SK-N-MC (cell line): ENCODE data around the gene TLR10.
"Not testable (repeated sequence)": the region's sequence is repeated elsewhere in the genome, so short reads cannot be mapped to it uniquely, and the experiment has no call there.

Experiments used
- DNase-seq: peaks from one replicate; pipeline ENCODE4 v3.0.0-alpha.2; 2011; ENCODE audit warnings: low read depth, low spot score
- H3K27ac ChIP-seq: fragments of 200-600 bp; sonication (generic); 2 replicates; pipeline ENCODE4 v1.5.1; 2016; ENCODE audit warnings: mixed run types
- H3K36me3 ChIP-seq: fragments of 200-600 bp; sonication (generic); 2 replicates; pipeline ENCODE4 v1.6.1; 2017; ENCODE audit warnings: antibody characterized with exemption, low read length, mixed read lengths; ENCODE audit not compliant: insufficient read depth
- H3K4me3 ChIP-seq: fragments of 200-600 bp; sonication (generic); 2 replicates; pipeline ENCODE4 v1.5.1; 2016
- H3K9ac ChIP-seq: fragments of 200-600 bp; sonication (generic); 2 replicates; pipeline ENCODE4 v1.8.0; 2017; ENCODE audit warnings: mixed run types, mixed read lengths; ENCODE audit not compliant: insufficient read length
- H3K9me3 ChIP-seq: fragments of 200-600 bp; sonication (generic); 2 replicates; pipeline ENCODE4 v1.6.1; 2017; ENCODE audit warnings: low read depth, mild to moderate bottlenecking, antibody characterized with exemption, low read length, moderate library complexity, mixed read lengths
- EZH2 ChIP-seq: fragments of 200-600 bp; sonication (generic); IDR thresholded peaks from one replicate; pipeline ENCODE4 v1.6.1; 2017; ENCODE audit warnings: antibody characterized with exemption
- FOXP2 ChIP-seq: optimal IDR thresholded peaks from 2 replicates; pipeline ENCODE3; 2011; ENCODE audit warnings: mild to moderate bottlenecking, moderate library complexity; ENCODE audit not compliant: insufficient read depth; ENCODE audit errors: extremely low read length, control extremely low read depth
- POLR2AphosphoS5 ChIP-seq: IDR thresholded peaks from 2 replicates; pipeline ENCODE4 v1.6.1; 2012; ENCODE audit warnings: mild to moderate bottlenecking, low read depth, low read length, borderline replicate concordance

TLR10 gene

DNA sequence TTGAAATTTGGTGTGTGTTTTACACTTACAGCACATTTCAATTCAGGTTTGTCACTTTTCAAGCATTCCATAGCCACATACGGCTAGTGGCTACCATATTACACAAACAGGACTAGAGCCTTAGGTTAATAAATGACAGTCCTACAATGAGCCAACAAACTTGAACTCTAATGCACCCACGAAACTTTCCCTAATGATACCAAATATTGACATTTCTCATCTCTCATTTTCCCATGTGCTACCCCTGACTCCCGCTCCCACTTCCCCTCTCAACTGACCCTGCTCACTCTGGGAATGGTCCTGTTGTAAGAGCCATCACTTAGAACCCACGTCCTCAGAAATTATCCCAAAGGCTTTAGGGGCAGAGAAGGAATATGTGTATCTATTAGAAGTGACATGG lies 4.9 kb upstream of the TLR10 start:
- no peak for DNase-seq
- TF ChIP-seq FOXP2 = no peak
- no peak for TF ChIP-seq POLR2AphosphoS5
- TF ChIP-seq EZH2 = no peak
- H3K27ac ChIP-seq = no peak overlapping the region

DNA sequence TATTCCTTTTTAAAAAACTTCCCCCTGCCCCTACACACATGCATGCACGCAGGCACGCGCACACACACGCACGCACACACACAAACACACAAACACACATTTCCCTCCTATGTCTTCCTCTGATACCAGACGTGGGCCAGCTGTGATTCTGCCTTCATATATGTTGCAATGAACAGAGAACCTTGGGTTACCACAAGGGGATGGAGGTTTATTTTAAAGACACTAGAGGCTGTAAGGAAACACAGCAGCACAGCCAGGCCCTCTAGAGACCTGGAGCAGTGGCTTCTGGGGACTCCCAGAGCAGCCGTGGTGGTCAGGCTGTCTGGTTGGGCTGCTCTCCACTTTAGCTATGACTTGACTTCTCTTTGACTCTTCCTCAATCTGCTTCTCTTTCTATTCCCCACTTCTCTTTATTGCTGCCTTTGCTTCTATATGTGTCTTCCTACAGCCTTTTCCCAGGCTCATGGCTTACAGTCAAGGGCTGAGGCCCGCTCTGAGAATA lies 3.2 kb upstream of the TLR10 start:
- no peak overlapping the region for H3K27ac ChIP-seq
- H3K36me3 ChIP-seq = no peaks in the 10 kb centered on the region
- TF ChIP-seq EZH2 = no peak
- no peak for TF ChIP-seq POLR2AphosphoS5
- no peak for TF ChIP-seq FOXP2
- H3K9me3 ChIP-seq = no peaks in the 10 kb centered on the region
- no peak overlapping the region for H3K4me3 ChIP-seq
- H3K9ac ChIP-seq = no peak overlapping the region
- no peak for DNase-seq

More for the DNA sequence above, 4.9 kb upstream of the TLR10 start:
- Histone ChIP-seq H3K9ac (no peak overlapping the region), H3K4me3 (no peak overlapping the region), H3K9me3 (no peaks in the 10 kb centered on the region), H3K36me3 (no peaks in the 10 kb centered on the region)

- no peak overlapping the region for H3K9ac ChIP-seq
- H3K4me3 ChIP-seq = no peak overlapping the region
- no peak for DNase-seq
- H3K36me3 ChIP-seq = no peaks in the 10 kb centered on the region
- H3K27ac ChIP-seq = no peak overlapping the region
- no peaks in the 10 kb centered on the region for H3K9me3 ChIP-seq
- TF ChIP-seq FOXP2 = no peak
- no peak for TF ChIP-seq EZH2
- no peak for TF ChIP-seq POLR2AphosphoS5
Measured at GRCh38 chr4:38785041-38785790, 2.4 kb upstream of the TLR10 start.

DNA sequence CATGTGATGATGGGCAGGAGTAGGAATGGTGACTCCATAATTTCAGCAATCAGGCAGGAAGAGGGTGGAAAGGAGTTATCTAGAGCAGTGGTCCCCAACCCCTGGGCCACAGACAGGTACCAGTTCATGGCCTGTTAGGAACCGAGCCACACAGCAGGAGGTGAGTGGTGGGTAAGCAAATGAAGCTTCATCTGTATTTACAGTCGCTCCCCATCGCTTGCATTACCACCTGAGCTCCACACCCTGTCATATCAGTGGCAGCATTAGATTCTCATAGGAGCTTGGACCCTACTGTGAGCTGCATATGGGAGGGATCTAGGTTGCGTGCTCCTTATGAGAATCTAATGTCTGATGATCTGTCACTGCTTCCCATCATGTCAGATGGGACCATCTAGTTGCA lies 1.4 kb upstream of the TLR10 start:
- no peaks in the 10 kb centered on the region for H3K9me3 ChIP-seq
- H3K27ac ChIP-seq = no peak overlapping the region
- H3K36me3 ChIP-seq = no peaks in the 10 kb centered on the region
- DNase-seq = no peak
- TF ChIP-seq FOXP2 (no peak), POLR2AphosphoS5 (no peak), EZH2 (no peak)
- H3K9ac ChIP-seq = no peak overlapping the region
- H3K4me3 ChIP-seq = no peak overlapping the region

DNA sequence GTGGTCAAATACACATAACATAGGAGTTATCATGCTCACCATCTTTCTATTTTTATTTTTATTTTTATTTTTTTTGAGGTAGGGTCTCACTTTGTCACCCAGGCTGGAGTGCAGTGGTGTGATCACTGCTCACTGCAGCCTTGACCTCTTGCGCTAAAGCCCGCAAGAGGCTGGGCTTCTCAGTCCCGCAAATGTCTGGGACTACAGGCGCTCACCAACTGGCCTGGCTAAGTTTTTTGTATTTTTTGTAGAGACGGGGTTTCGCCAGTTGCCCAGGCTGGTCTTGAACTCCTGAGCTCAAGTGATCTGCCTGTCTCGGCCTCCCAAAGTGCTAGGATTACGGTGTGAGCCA lies 295 bp upstream of the TLR10 start:
- no peak for TF ChIP-seq EZH2
- TF ChIP-seq POLR2AphosphoS5 = no peak
- TF ChIP-seq FOXP2 = no peak
- H3K9ac ChIP-seq = no peak overlapping the region
- no peaks in the 10 kb centered on the region for H3K36me3 ChIP-seq
- no peak overlapping the region for H3K27ac ChIP-seq
- no peaks in the 10 kb centered on the region for H3K9me3 ChIP-seq
- no peak overlapping the region for H3K4me3 ChIP-seq
- DNase-seq = no peak

DNA sequence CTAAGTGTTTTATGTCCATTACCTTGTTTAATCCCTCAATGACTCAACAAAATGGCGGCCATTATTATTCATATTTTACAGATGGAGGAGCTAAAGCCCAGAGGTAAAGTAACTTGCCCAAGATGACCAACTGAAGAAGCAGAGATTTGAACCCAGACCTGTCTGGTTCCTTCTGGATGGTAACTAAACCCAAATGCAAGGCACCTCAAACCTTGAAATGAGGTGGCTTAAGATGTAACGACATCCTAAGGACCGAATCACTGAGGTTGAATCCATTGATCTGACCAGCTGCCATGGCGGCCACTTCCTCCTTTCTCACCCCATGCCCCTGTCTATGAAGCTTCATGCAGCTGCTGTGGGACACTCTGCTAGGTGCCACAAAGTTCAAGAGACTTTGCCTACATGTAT lies 932 bp downstream of the TLR10 start:
- no peak overlapping the region for H3K9ac ChIP-seq
- no peak for TF ChIP-seq EZH2
- no peak for TF ChIP-seq POLR2AphosphoS5
- TF ChIP-seq FOXP2 = no peak

DNA sequence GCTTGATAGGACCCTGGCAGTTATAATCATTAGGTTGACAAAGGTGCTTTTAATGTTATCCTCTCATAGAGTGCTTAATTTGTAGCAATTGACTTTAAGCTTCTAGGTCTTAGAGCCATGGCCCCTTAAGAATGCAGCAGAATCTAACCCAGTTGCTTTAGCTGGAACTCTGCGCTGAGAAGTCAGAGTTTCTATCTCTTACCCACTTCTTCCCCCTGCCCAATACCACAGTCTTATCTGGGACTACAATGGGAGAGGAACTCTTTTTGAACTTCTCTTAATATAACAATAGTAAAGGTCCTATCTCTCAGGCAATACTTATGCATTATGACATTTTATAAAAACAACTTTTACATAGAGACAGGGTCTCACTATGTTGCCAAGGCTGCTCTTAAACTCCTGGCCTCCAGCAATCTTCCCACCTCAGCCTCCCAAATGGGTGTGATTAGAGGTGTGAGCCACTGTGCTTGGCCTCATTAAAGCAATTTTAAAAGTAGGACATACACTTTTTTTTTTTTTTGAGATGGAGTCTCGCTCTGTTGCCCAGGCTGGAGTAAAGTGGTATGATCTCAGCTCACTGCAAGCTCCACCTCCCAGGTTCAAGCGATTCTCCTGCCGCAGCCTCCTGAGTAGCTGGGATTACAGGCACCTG lies 1.8 kb downstream of the TLR10 start:
- TF ChIP-seq FOXP2 (no peak), POLR2AphosphoS5 (no peak), EZH2 (no peak)
- no peak for DNase-seq
- H3K27ac ChIP-seq = no peak overlapping the region
- no peak overlapping the region for H3K4me3 ChIP-seq
- H3K9ac ChIP-seq = no peak overlapping the region
- no peaks in the 10 kb centered on the region for H3K36me3 ChIP-seq
- no peaks in the 10 kb centered on the region for H3K9me3 ChIP-seq

More for the DNA sequence above, 932 bp downstream of the TLR10 start:
- H3K9me3 ChIP-seq = no peaks in the 10 kb centered on the region
- H3K36me3 ChIP-seq = no peaks in the 10 kb centered on the region
- no peak for DNase-seq
- H3K27ac ChIP-seq = no peak overlapping the region
- no peak overlapping the region for H3K4me3 ChIP-seq

DNA sequence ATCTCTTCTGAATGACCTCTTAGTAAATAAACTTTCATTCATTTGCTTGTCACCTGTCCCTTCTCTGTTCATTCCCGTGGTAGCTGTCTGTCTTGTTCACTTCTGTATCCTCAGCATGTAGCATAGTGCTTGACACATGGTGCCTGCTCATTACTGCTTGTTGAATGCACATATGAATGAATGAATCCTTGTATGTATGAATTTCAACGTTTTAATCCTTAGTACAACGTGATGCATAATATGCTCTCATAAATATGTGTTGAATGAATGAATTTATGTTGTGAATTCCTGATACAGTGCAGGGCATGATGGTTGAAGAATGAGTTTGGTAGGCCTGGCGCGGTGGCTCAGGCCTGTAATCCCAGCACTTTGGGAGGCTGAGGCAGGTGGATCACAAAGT lies 3.0 kb downstream of the TLR10 start:
- DNase-seq = no peak
- Histone ChIP-seq H3K4me3 (no peak overlapping the region), H3K9me3 (no peaks in the 10 kb centered on the region), H3K27ac (no peak overlapping the region), H3K36me3 (no peaks in the 10 kb centered on the region), H3K9ac (no peak overlapping the region)
- TF ChIP-seq FOXP2 = no peak
- TF ChIP-seq POLR2AphosphoS5 = no peak
- TF ChIP-seq EZH2 = no peak

GRCh38 chr4:38777925-38778324 lies 4.9 kb downstream of the TLR10 start:
- DNase-seq, H3K9ac ChIP-seq, H3K27ac ChIP-seq, H3K9me3 ChIP-seq, H3K36me3 ChIP-seq, H3K4me3 ChIP-seq: not testable (repeated sequence)
